Spleen (tissue), 7 donors: ENCODE measurements around the gene DNAH6.

Source experiments
- POLR2A ChIP-seq, 3 donors: fragments of 450-650 bp; IDR thresholded peaks; one replicate each; pipeline ENCODE4 v1.5.1; 2017; ENCODE audit warnings: antibody characterized with exemption in 3 of 3, mild to moderate bottlenecking in 1 of 3
- TF ChIP-seq, protein P1 (sequence below), 11 experiments: fragments of 200-600 bp in 7 of 11; fragments of 450-650 bp in 4 of 11; sonication (generic) in 4 of 11; IDR thresholded peaks in 8 of 11; conservative IDR thresholded peaks in 3 of 11; 1 replicate in 7 of 11; 2 replicates in 4 of 11; pipeline versions ENCODE4 v1.4.0 to v1.8.0; 2016 to 2021; ENCODE audit warnings: antibody characterized with exemption in 11 of 11, inconsistent platforms in 4 of 11, mild to moderate bottlenecking in 1 of 11
- donor health status: DM: no; HTN: no; CAD: no; lungs with moderate emphysema.
- donor health status: DM: no; HTN: no; CAD: no.
- donor health status: DM: no; HTN: no; CAD: no.

DNA sequence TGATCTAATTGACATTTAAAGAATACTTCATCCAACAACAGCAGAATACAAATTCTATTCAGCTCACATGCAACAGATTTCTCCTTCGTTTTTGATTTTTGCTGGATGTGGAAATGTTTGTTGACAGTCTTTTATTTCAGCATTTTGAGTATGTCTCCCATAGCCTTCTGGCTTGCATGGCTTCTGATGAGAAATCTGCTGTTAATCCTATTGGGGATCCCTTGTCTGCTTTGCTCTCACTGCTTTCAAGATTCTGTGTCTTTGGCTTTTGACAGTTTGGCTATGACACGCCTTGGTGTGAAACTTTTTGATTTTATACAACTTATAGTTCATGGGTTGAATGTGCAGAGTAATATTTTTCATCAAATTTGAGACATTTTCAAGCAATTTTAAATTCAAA lies 319.9 kb downstream of the DNAH6 start:
- TF ChIP-seq, protein P1, sequence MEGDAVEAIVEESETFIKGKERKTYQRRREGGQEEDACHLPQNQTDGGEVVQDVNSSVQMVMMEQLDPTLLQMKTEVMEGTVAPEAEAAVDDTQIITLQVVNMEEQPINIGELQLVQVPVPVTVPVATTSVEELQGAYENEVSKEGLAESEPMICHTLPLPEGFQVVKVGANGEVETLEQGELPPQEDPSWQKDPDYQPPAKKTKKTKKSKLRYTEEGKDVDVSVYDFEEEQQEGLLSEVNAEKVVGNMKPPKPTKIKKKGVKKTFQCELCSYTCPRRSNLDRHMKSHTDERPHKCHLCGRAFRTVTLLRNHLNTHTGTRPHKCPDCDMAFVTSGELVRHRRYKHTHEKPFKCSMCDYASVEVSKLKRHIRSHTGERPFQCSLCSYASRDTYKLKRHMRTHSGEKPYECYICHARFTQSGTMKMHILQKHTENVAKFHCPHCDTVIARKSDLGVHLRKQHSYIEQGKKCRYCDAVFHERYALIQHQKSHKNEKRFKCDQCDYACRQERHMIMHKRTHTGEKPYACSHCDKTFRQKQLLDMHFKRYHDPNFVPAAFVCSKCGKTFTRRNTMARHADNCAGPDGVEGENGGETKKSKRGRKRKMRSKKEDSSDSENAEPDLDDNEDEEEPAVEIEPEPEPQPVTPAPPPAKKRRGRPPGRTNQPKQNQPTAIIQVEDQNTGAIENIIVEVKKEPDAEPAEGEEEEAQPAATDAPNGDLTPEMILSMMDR (IDR thresholded peaks at IDR 0.05 in 8 of 11, conservative IDR thresholded peaks at IDR 0.05 in 3 of 11) = no peak
- TF ChIP-seq POLR2A (IDR thresholded peaks at IDR 0.05) = no peak
